AG08395 (cell line): Measurements from ENCODE around the gene ADAMTSL2.

Source experiments
- DNase-seq: peaks from one replicate; pipeline ENCODE4 v3.0.0; 2012; ENCODE audit warnings: mixed read lengths, low spot score

ADAMTSL2 gene

DNA sequence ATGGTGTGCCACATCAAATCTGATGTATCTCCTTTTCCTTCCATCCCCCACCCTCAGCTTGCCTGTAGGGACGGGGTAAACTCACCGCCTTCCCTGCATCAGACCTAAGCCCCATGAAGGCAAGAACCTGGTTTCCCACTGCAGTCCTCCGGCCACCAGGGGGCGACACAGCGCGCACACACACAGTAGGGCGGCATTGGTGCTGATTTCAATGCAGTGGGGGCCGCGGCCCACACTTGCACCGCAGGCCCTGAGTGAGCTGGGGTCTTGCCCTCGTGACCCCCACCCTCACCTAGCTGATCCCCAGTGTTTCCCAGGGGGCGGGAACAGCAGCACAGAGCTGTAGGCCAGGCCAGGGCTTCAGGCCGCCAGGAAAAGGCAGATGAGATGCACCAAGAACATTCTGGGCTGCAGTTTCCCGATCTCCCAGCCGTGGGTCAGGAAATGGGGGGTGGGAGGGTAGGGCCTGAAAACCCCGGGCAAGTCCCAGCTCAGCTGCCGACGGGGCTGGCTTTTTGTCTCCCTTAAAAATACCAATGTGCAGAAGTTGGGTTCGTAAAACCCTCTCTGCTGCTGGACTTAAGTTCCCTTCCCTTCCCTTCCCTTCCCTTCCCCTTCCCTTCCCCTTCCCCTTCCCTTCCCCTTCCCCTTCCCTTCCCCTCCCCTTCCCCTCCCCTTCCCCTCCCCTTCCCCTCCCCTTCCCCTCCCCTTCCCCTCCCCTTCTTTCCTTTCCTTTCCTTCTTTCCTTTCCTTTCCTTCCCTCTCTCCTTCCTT lies 55.1 kb downstream of the ADAMTSL2 start:
- no peak for DNase-seq

DNA sequence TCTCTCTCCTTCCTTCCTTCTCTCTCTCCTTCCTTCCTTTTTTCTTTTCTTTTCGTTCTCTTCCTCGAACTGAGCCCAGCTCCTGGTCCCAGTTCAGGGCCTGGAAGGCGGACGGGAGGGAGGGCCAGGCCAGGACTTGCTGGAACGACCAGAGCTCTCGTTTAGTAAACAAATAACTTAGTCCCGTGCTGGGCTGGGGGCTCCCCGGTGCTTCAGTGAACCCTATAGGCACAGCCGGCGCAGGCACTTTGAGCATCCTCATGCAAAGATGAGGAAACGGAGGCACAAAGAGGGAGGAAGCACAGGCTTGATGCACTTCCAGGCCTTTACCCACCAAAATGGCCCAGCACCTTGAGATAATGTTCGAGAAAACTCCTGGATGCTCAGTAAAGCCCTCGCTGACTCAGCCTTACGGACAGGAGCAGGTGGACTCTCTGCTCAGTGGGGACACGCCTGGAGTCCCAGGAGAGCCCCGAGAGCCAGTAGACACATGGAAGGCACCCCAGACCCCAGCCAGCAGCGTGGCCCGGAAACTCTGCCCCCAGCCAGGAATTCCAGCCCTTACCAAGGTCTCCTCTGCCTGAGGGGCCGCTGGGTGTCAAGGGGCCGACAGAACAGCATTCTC lies 55.8 kb downstream of the ADAMTSL2 start:
- DNase-seq: no peak

DNA sequence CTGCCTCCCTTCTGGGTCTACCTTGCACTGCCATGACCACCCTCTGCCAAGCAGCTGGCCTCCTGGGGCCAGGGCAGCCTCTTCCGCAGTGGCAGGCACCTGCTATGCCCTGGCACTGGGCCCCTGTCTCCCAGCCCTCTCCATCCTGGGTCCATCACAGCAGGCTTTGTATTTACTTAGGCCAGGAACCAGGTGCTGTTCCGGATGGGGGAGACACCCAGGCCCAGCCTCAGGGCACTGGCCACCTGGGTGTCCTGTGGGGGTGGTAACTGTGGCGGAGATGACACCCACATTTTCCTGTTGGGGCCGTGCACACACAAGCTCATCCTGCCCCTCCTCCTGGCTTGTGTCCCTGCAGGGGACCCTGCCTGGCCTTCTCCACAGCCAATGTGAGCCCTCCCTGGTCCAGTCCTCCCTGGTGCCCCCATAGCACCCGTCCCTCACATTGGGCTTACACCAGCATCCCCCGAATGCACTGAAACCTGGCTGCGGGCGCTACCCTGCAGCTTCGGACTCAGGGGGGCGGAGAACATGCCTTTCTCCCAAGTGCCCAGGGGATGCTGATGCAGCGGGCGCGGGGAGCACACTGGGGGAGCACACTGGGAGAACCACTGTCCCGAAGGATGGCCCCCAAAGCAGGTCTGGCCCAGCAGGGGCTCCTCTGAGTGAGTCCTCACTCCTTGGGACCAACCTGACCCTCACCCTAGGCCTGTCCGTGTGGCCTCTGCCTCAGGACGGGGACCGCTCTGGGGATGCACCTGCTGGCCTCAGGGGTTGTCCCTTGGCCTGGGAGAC lies 56.8 kb downstream of the ADAMTSL2 start:
- no peak for DNase-seq

DNA sequence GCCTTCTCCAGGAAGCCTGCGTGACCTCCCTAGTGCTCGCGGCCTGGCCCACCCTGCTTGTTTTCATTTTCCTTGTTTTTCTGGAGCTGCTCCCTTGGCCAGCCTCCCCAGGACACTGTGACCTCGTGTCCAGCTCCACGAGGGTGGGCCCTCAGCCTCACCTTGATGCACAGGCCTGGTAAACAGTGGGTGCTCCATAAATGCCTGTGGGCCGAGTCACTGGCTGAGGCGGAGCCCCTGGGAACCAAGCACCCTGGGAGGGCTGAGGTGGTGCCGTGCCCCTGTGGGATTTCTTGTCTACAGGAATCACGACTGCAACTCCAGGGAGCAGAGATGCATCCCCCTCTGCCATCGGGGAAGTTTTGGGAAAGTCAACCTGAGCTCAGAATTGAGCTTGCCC lies 57.5 kb downstream of the ADAMTSL2 start:
- no peak for DNase-seq

DNA sequence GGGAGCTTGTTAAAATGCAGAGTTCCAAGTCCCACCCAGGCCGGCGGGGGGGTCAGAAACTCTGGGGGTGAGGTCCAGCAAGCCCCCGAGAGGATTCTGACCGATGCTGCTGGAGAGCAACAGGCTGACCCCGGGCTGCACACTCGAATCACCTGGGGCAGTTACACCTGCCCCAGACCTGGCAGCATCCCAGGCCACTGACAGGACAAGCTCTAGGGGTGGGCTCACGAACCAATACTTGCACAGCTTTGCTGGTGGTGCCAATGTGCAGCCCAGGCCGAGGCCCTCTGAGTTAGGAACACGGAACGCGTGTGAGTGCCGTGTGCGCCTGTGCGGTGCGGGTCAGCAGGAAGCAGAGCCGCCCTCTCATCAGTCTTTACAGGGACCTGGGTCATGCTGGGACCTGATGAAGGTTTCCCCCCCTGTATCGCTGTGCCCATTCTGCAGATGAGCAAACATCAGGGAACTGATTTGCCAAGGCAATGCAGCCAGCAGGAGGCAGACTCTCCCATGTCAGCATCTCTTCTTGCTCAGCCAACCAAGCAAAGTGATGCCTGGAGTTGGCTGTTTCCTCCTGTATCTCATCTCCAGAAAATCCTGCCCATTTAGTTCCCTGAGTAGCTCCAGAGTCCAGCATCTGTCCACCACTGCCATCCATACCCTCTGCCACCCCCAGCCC lies 58.4 kb downstream of the ADAMTSL2 start:
- no peak for DNase-seq

DNA sequence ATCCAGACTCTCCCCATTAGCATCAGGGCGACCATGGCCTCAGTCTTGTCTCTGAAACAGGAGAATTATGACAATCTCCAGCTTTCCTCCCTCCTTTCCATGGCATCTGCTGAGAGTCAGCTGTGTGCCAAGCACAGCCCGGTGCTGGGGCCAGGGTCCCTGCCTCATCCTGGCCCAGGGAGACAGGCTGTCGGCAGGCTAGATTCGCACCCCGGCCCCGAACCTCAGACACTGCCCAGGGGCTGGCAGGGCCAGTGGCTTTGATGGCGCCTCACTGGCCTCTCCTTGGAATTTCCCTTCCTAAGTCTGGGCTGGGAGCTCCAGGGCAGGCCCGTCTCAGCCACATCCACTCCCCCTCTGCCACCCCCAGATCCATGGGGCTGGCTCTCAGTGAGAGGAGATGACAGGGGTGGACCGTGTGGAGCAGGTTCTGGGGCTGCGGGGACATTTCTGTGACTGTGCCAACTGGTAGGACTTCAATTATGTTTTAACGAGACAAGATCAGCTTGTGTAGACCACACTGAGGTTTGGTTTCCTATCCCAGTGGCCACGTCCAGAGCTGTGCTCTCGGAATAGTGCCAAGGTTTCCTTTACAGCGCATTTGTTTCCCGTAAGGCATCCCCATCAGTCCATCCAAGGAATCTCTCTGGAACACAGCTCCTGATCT lies 59.2 kb downstream of the ADAMTSL2 start:
- no peak for DNase-seq

DNA sequence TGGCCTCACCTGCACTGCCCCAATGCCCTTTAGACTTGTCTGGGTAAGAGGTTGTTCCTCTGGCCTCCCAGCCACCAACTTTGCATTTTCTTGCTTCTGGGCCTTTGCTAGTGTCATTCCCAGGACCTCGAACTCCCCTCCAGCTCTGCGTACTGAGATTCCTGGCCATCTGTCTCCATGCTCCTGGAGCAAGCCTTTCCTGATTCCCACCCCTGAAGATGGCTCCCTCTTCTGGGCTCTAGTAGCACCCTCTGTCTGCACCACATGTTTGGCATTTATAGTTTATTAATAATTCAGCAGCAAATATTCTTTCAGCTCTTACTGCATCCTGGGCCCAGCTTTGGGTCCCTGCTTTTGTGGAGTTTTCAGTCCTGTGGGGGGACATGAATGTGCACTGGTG lies 59.8 kb downstream of the ADAMTSL2 start:
- DNase-seq: no peak

DNA sequence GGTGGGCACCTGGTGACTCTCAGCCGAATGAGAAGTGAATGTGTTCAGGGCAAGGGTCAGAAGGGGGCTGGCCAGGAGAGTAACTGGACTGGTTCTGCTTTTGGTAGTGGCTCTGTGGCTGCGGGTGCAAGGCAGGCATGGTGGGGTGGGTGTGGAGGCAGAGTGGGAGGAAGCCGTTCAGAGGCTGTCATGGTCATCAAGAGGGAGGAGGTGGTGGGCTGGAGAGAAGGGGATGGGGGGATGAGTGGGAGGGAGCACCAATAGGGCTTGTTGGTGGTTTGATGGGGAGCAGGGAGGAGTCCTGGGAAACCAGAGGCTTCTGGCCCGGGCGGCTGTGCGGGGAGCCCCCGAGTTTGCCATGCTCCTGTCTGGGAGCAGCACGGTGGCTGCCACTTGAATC lies 61.4 kb downstream of the ADAMTSL2 start:
- DNase-seq: no peak

DNA sequence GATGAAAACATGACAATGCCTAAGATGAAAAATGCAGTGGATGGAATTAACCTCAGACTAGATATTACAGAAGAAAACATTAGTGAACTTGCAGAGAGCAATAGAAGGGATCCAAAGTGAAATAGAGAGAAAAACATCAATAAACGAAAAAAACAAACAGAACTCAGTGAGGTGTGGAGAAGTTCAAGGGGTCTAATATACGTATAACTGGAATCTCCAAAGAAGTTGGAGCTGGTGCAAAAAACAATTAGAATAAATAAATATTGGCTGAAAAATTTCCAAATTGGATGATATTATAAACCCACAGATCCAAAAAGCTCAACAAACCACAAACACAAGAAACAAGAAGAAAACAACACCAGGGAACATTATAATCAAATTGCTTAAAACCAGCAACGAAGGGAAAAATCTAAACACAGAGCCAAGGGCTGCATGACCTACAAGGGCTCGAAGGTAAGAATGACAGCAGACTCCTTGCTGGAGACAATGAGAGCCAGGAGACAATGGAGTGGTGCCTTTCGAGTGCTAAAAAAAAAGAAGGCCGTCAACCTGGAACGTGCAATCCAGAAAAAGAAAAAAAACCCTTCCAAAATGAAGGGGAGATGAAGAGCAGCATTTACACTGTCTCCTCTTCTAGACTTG lies 62.9 kb downstream of the ADAMTSL2 start:
- DNase-seq: no peak

DNA sequence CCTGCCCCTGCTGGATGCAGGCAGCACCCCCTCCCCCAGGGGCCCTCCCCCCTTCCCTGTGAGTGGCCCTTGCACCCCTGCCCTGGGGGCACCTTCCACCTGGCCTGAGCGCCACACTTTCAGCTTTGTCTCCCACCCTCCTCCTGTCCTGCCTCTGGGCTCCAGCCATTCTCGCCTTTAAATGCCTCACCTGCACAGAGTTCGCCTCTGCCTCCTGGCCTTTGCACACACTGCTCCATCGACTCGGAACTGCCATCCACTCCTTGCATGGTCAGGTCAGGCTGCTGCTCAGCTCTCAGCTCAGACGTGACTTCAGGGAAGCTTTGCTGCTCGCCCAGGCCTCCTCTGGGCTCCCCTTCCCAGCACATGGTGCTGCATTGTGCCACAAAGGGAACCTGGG lies 64.5 kb downstream of the ADAMTSL2 start:
- DNase-seq: no peak

DNA sequence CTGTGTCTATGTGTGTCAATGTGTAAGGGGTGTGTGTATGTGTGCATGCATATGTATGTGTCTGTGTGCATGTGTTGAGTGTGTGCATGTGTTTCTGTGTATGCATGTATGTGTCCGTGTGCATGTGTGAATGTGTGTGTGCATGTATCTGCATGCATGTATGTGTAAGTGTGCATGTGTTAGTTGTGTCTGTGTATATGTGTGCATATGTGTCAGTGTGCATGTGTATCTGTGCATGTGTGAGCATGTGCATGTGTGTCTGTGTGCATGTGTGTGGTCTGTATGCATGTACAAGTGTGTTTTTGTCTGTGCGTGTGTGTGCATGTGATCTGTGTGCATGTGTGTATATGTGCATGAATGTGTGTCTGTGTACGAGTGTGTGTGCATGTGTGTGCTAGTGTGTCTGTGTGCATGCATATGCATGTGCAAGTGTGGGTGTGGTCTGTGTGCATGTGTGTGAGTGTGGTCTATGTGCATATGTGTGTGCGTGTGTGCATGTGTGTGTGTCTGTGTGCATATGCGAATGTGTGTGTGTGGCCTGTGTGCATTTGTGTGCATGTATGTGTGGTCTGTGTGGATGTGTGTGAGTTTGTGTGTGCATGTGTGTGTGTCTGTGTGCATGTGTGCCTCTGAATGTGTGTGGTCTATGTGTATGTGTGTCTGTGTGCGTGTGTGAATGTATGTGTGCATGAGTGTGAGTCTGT lies 65.1 kb downstream of the ADAMTSL2 start:
- DNase-seq: no peak

DNA sequence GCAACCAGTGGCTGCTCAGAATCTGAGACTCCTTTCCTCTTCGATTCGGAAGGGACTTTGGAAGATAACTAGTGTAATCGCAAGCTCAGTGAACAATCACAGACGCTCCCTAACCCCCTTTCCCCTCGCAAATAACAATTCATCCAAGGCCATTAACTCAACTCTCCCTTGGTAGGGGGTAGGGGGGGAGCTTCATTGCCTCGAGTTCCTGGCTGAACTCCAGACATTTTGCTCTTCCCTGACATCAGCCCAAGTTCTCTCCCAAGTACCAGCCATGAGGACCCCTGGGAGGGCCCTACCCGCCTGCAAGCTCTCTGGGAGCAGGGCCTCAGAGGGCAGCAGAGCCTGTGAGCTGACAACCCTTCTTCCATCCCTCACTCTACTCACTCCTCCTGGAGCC lies 66.2 kb downstream of the ADAMTSL2 start:
- DNase-seq: no peak

DNA sequence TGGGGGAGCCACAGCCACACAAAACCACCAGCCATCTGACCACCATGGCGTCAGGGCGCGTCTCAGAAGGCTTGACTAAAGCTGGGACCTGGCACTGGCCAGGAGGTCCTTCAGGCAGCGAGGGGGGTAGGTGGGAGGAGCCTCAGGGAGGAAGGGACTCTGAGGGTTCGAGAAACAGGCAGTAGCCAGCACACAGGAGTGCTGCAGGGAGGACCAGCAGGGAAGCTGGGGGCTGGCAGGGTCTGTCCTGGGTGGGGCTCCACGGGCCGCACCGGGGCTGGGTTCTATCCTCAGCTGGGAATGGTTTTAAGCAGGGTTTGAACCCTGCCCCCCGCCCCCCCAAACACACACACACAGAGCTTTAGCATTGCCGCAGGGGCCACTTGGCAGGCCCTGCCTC lies 67.2 kb downstream of the ADAMTSL2 start:
- no peak for DNase-seq

DNA sequence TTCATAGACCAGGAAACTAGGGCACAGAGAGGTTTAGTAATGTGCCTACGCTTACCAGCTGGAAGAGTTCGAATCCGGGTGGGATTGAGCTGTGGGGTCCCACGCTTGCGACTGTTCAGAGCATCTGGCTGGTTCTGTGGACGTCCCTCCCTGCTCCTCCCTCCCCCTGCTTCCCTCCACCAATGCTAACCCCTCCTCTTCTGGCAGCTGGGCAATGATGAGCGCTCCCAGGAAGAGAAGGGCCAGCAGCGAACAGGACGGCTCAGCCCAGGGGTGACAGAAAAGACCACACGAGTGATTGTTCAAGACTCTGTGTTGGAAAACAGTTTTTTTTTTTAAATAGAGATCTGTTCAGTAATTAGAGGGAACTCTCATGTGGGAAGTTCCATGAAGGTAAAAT lies 67.8 kb downstream of the ADAMTSL2 start:
- no peak for DNase-seq

DNA sequence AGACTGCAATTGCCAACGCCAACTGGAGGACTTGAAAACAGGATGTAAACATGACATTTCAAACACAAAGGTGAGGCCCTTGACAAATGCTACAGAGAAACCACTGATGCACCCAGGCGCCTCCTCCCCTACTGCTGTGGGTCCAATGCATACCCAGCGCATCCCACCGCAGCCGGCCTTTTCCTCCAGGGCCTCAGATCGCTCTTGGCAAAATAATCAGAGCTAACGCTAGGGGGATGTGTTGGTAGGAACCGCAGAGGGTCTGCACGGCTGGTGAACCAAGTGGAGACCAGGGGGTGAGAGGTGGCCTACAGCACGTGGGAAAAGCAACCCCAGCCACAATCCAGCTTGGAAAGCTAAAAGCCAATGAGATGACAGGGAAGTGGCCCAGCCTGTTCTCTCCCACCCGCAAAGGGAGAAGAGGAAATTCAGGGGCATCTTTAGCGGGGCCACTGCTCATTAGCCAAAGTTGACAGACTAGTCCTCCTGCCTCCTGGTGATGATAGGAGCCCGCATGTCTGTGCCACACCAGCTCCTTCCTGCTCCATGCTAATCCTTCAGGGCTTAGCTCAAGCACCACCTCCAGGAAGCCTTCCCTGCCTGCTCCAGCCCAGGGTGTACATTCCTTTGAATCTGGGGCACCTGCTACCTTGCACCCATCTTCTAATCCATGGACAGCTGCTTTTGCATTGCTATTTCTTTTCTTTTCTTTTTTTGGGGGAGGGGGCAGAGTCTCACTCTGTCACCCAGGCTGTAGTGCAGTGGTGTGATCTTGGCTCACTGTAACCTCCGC lies 68.8 kb downstream of the ADAMTSL2 start:
- no peak for DNase-seq

DNA sequence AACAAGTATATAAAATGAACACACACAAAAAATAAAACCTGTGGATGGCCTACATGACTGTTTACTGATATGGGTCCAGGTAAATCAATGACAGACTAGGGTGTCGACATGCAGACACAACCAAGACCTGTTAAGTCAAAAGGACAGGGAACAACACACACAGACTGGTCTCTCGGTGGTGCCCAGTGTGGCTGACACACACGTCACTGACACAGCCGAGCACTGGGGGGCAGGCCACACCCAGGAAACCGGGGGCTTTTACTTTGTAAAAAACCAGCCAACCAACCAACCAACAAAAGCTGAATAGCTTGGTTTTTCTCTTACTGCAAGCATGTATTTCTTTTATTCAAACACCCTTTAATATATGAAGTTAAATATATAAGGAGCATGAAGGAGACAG lies 69.7 kb downstream of the ADAMTSL2 start:
- DNase-seq: no peak

DNA sequence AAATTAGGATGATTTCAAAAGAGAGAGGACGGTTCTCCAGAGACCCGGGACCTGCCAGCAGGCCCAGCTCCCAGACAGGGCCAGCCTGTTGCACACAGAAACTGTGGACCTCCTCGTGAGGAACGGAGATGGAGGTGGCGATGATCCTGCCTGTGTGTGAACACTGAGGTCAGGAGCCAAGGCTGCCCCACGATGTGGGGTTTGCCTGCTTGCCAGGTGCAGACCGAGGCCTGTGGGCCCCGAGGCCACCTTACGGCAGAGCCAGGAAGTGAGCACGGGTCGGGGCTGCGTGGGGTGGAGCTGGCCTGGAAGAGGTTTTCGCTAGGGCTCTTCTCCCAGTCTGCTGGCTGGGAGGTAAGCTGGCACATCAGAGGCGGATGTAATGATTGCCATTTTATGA lies 70.4 kb downstream of the ADAMTSL2 start:
- no peak for DNase-seq

DNA sequence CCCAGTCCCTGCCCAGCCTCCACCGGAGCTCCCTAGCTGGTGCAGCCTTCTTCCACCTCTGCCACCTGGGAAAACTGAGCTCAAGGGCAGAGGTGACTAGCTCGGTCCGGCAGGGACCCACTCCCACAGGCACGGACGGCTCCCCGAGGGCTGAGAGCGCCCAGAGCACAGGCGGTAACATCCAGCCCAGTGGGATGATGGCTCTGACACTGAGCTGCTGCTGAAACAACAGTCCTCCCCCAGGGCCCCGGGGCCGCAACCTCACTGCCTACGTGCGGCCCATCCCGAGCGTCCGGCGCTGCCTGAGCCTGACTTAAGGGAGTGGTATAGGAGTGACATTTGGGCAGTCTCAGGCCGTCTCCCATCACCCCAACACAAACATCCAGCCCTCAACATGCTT lies 70.9 kb downstream of the ADAMTSL2 start:
- no peak for DNase-seq

DNA sequence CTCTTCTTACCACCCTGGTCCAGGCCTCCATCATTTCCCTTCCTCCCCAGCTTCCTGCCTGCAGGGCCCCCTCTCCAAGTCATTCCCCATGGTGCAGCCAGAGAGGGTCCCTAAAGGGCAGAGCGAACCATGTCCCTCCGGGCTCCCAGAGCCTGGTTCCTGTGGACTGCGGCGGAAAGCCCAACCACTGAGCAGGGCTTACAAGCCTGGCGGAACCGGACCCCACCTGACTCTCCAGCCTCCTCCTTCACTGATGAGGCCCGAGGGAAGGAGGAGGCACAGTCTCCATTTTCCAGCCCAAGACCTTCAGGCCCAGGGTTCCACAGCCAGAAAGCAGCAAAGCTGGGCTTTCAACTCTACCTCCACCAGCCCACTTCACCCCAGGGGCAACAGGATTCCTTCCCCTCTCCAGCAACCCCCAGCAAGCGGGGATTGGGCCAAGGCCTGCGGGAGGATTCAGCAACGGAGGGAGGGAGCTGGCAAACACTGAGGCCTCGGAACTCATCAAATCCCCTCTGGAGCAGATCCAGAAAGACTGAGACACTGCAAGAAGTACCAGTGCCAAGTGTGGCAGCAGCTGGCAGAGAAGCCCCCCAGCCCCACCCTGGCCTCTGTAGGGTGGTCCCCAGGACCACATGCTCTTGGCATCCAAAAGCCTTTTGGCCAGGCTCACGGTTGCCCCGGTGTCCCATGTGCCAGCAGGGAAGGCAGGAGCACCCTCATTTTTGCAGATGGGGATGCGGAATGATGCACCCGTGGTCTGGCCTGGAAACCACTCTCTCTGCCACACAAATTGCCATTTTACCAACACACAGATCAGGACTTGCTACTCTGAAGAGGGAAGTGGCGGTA lies 71.6 kb downstream of the ADAMTSL2 start:
- no peak for DNase-seq
